GM21360 (cell line): ENCODE measurements around the gene OR52A1.
"Not testable (repeated sequence)": the region's sequence is repeated elsewhere in the genome, so short reads cannot be mapped to it uniquely, and the experiment has no call there.

ENCODE experiments used
- ATAC-seq: cut with Tn5 transposase; IDR thresholded peaks from one replicate; pipeline ENCODE4 v1.9.1; 2021; ENCODE audit warnings: mild to moderate bottlenecking, moderate library complexity; ENCODE audit not compliant: unreplicated experiment

OR52A1 gene

GRCh38 chr11:5154657-5155056 is at the start of gene OR52A1:
Gene OR52A1 (minus strand): TSS chr11:5154757. CDS start chr11:5152369, 2,388 bp downstream.
- no peak for ATAC-seq

- no peak for ATAC-seq
Measured at GRCh38 chr11:5203366-5203765, 48.8 kb upstream of the OR52A1 start.

GRCh38 chr11:5200582-5200981 is 46.0 kb upstream of the OR52A1 start, which contains the start of gene OR51V1:
Gene OR51V1 (minus strand): TSS chr11:5200682. CDS start chr11:5200682, 0 bp downstream.
- no peak for ATAC-seq

- ATAC-seq: no peak
Measured at GRCh38 chr11:5198285-5198684, 43.7 kb upstream of the OR52A1 start.

GRCh38 chr11:5197536-5197935 is 43.0 kb upstream of the OR52A1 start:
- no peak for ATAC-seq

- no peak for ATAC-seq
Measured at GRCh38 chr11:5196731-5197130, 42.2 kb upstream of the OR52A1 start.

- no peak for ATAC-seq
Measured at GRCh38 chr11:5196067-5196466, 41.5 kb upstream of the OR52A1 start.

GRCh38 chr11:5192738-5193137 is 38.2 kb upstream of the OR52A1 start:
- no peak for ATAC-seq

GRCh38 chr11:5188201-5188600 is 33.6 kb upstream of the OR52A1 start:
- no peak for ATAC-seq

GRCh38 chr11:5178046-5178837 is 23.7 kb upstream of the OR52A1 start:
- ATAC-seq: no peak

- no peak for ATAC-seq
Measured at GRCh38 chr11:5174934-5175333, 20.4 kb upstream of the OR52A1 start.

- ATAC-seq: no peak
Measured at GRCh38 chr11:5171856-5172255, 17.3 kb upstream of the OR52A1 start.

- ATAC-seq: not testable (repeated sequence)
Measured at GRCh38 chr11:5165898-5166297, 11.3 kb upstream of the OR52A1 start.

GRCh38 chr11:5164807-5165206 is 10.2 kb upstream of the OR52A1 start:
- not testable (repeated sequence) for ATAC-seq

- not testable (repeated sequence) for ATAC-seq
Measured at GRCh38 chr11:5161045-5161444, 6.5 kb upstream of the OR52A1 start.

GRCh38 chr11:5160217-5160616 is 5.7 kb upstream of the OR52A1 start:
- not testable (repeated sequence) for ATAC-seq

GRCh38 chr11:5159806-5160205 is 5.2 kb upstream of the OR52A1 start:
- ATAC-seq: no peak

GRCh38 chr11:5153574-5154431 is 754 bp downstream of the OR52A1 start:
- no peak for ATAC-seq

- ATAC-seq: no peak
Measured at GRCh38 chr11:5151713-5152153, 2.8 kb downstream of the OR52A1 start.

- not testable (repeated sequence) for ATAC-seq
Measured at GRCh38 chr11:5144206-5144605, 10.4 kb downstream of the OR52A1 start.

GRCh38 chr11:5137996-5138395 is 16.6 kb downstream of the OR52A1 start, which contains the start of gene OR52A5:
Gene OR52A5 (minus strand): TSS chr11:5138356. CDS start chr11:5132642, 5,714 bp downstream.
- no peak for ATAC-seq

- ATAC-seq: no peak
Measured at GRCh38 chr11:5137014-5137413, 17.5 kb downstream of the OR52A1 start.
